ENCODE data around the gene HOXC13.

HOXC13 gene

GRCh38 chr12:53963434-53964314 lies 25.0 kb downstream of the HOXC13 start:
- no peak overlapping the region for H3K4me3 ChIP-seq (ENCODE audit: low read length in 2 of 2)
- no peaks in the 10 kb centered on the region for H3K9me3 ChIP-seq (ENCODE audit: control insufficient read depth in 2 of 2, low read length in 2 of 2)
- H3K27me3 ChIP-seq (ENCODE audit: control insufficient read depth in 2 of 2, insufficient read depth in 2 of 2, low read length in 2 of 2), result peaks cover 86 to 94% of the 10 kb centered on the region in 2 donors
- no peak overlapping the region for H3K9ac ChIP-seq (ENCODE audit: low read depth in 1 of 2, low read length in 2 of 2)
- H3K27ac ChIP-seq (ENCODE audit: low read depth in 2 of 2, low read length in 2 of 2), result no peak overlapping the region
- H3K36me3 ChIP-seq (ENCODE audit: control insufficient read depth in 2 of 2, insufficient read depth in 2 of 2, low read length in 2 of 2), result no peaks in the 10 kb centered on the region
- H3K4me1 ChIP-seq (ENCODE audit: control insufficient read depth in 2 of 2, insufficient read depth in 2 of 2, low read length in 2 of 2), result peaks cover 0 to 3% of the 10 kb centered on the region in 2 donors

- Histone ChIP-seq H3K9ac (ENCODE audit: low read depth in 1 of 2, low read length in 2 of 2) (no peak overlapping the region), H3K4me1 (ENCODE audit: control insufficient read depth in 2 of 2, insufficient read depth in 2 of 2, low read length in 2 of 2) (peaks cover 0 to 3% of the 10 kb centered on the region in 2 donors), H3K4me3 (ENCODE audit: low read length in 2 of 2) (no peak overlapping the region), H3K36me3 (ENCODE audit: control insufficient read depth in 2 of 2, insufficient read depth in 2 of 2, low read length in 2 of 2) (no peaks in the 10 kb centered on the region), H3K27ac (ENCODE audit: low read depth in 2 of 2, low read length in 2 of 2) (no peak overlapping the region), H3K9me3 (ENCODE audit: control insufficient read depth in 2 of 2, low read length in 2 of 2) (no peaks in the 10 kb centered on the region), H3K27me3 (ENCODE audit: control insufficient read depth in 2 of 2, insufficient read depth in 2 of 2, low read length in 2 of 2) (peaks cover 89 to 96% of the 10 kb centered on the region in 2 donors)
Measured at GRCh38 chr12:53964315-53964713, 25.7 kb downstream of the HOXC13 start.

GRCh38 chr12:53965281-53966084 lies 26.9 kb downstream of the HOXC13 start:
- no peak overlapping the region for H3K9ac ChIP-seq (ENCODE audit: low read depth in 1 of 2, low read length in 2 of 2)
- H3K4me3 ChIP-seq (ENCODE audit: low read length in 2 of 2), result no peak overlapping the region
- H3K36me3 ChIP-seq (ENCODE audit: control insufficient read depth in 2 of 2, insufficient read depth in 2 of 2, low read length in 2 of 2), result no peaks in the 10 kb centered on the region
- no peak overlapping the region for H3K27ac ChIP-seq (ENCODE audit: low read depth in 2 of 2, low read length in 2 of 2)
- peaks cover 88 to 96% of the 10 kb centered on the region in 2 donors for H3K27me3 ChIP-seq (ENCODE audit: control insufficient read depth in 2 of 2, insufficient read depth in 2 of 2, low read length in 2 of 2)
- no peaks in the 10 kb centered on the region for H3K9me3 ChIP-seq (ENCODE audit: control insufficient read depth in 2 of 2, low read length in 2 of 2)
- peaks cover 0 to 3% of the 10 kb centered on the region in 2 donors for H3K4me1 ChIP-seq (ENCODE audit: control insufficient read depth in 2 of 2, insufficient read depth in 2 of 2, low read length in 2 of 2)

GRCh38 chr12:53966085-53966384 lies 27.4 kb downstream of the HOXC13 start:
- peaks cover 0 to 3% of the 10 kb centered on the region in 2 donors for H3K4me1 ChIP-seq (ENCODE audit: control insufficient read depth in 2 of 2, insufficient read depth in 2 of 2, low read length in 2 of 2)

GRCh38 chr12:53966385-53967133 lies 27.9 kb downstream of the HOXC13 start:
- Histone ChIP-seq H3K27me3 (ENCODE audit: control insufficient read depth in 2 of 2, insufficient read depth in 2 of 2, low read length in 2 of 2) (peaks cover 95 to 98% of the 10 kb centered on the region in 2 donors), H3K4me1 (ENCODE audit: control insufficient read depth in 2 of 2, insufficient read depth in 2 of 2, low read length in 2 of 2) (peaks cover 0 to 3% of the 10 kb centered on the region in 2 donors)

More at GRCh38 chr12:53966085-53966384, 27.4 kb downstream of the HOXC13 start:
- no peaks in the 10 kb centered on the region for H3K36me3 ChIP-seq (ENCODE audit: control insufficient read depth in 2 of 2, insufficient read depth in 2 of 2, low read length in 2 of 2)
- no peak overlapping the region for H3K9ac ChIP-seq (ENCODE audit: low read depth in 1 of 2, low read length in 2 of 2)
- no peaks in the 10 kb centered on the region for H3K9me3 ChIP-seq (ENCODE audit: control insufficient read depth in 2 of 2, low read length in 2 of 2)
- no peak overlapping the region for H3K4me3 ChIP-seq (ENCODE audit: low read length in 2 of 2)
- H3K27me3 ChIP-seq (ENCODE audit: control insufficient read depth in 2 of 2, insufficient read depth in 2 of 2, low read length in 2 of 2), result peaks cover 92 to 98% of the 10 kb centered on the region in 2 donors
- no peak overlapping the region for H3K27ac ChIP-seq (ENCODE audit: low read depth in 2 of 2, low read length in 2 of 2)

GRCh38 chr12:53967421-53967925 lies 28.8 kb downstream of the HOXC13 start:
- H3K9ac ChIP-seq (ENCODE audit: low read depth in 1 of 2, low read length in 2 of 2), result no peak overlapping the region
- H3K27me3 ChIP-seq (ENCODE audit: control insufficient read depth in 2 of 2, insufficient read depth in 2 of 2, low read length in 2 of 2), result peaks cover 95 to 98% of the 10 kb centered on the region in 2 donors
- H3K27ac ChIP-seq (ENCODE audit: low read depth in 2 of 2, low read length in 2 of 2), result no peak overlapping the region

More at GRCh38 chr12:53966385-53967133, 27.9 kb downstream of the HOXC13 start:
- Histone ChIP-seq H3K27ac (ENCODE audit: low read depth in 2 of 2, low read length in 2 of 2) (no peak overlapping the region), H3K4me3 (ENCODE audit: low read length in 2 of 2) (no peak overlapping the region), H3K36me3 (ENCODE audit: control insufficient read depth in 2 of 2, insufficient read depth in 2 of 2, low read length in 2 of 2) (no peaks in the 10 kb centered on the region), H3K9me3 (ENCODE audit: control insufficient read depth in 2 of 2, low read length in 2 of 2) (no peaks in the 10 kb centered on the region), H3K9ac (ENCODE audit: low read depth in 1 of 2, low read length in 2 of 2) (no peak overlapping the region)

GRCh38 chr12:53968214-53969127 lies 29.8 kb downstream of the HOXC13 start:
- H3K4me3 ChIP-seq (ENCODE audit: low read length in 2 of 2), result no peak overlapping the region

More at GRCh38 chr12:53967421-53967925, 28.8 kb downstream of the HOXC13 start:
- Histone ChIP-seq H3K4me3 (ENCODE audit: low read length in 2 of 2) (no peak overlapping the region), H3K4me1 (ENCODE audit: control insufficient read depth in 2 of 2, insufficient read depth in 2 of 2, low read length in 2 of 2) (peaks cover 0 to 3% of the 10 kb centered on the region in 2 donors), H3K36me3 (ENCODE audit: control insufficient read depth in 2 of 2, insufficient read depth in 2 of 2, low read length in 2 of 2) (no peaks in the 10 kb centered on the region), H3K9me3 (ENCODE audit: control insufficient read depth in 2 of 2, low read length in 2 of 2) (no peaks in the 10 kb centered on the region)

GRCh38 chr12:53969588-53970259 lies 31.1 kb downstream of the HOXC13 start:
- H3K27ac ChIP-seq (ENCODE audit: low read depth in 2 of 2, low read length in 2 of 2), result no peak overlapping the region
- no peak overlapping the region for H3K4me3 ChIP-seq (ENCODE audit: low read length in 2 of 2)
- no peak overlapping the region for H3K9ac ChIP-seq (ENCODE audit: low read depth in 1 of 2, low read length in 2 of 2)
- peaks cover 0 to 6% of the 10 kb centered on the region in 2 donors for H3K9me3 ChIP-seq (ENCODE audit: control insufficient read depth in 2 of 2, low read length in 2 of 2)
- H3K4me1 ChIP-seq (ENCODE audit: control insufficient read depth in 2 of 2, insufficient read depth in 2 of 2, low read length in 2 of 2), result peaks cover 0 to 3% of the 10 kb centered on the region in 2 donors
- H3K27me3 ChIP-seq (ENCODE audit: control insufficient read depth in 2 of 2, insufficient read depth in 2 of 2, low read length in 2 of 2), result peaks cover 81 to 92% of the 10 kb centered on the region in 2 donors
- H3K36me3 ChIP-seq (ENCODE audit: control insufficient read depth in 2 of 2, insufficient read depth in 2 of 2, low read length in 2 of 2), result no peaks in the 10 kb centered on the region

More at GRCh38 chr12:53968214-53969127, 29.8 kb downstream of the HOXC13 start:
- Histone ChIP-seq H3K27ac (ENCODE audit: low read depth in 2 of 2, low read length in 2 of 2) (no peak overlapping the region), H3K9me3 (ENCODE audit: control insufficient read depth in 2 of 2, low read length in 2 of 2) (peaks cover 0 to 6% of the 10 kb centered on the region in 2 donors), H3K27me3 (ENCODE audit: control insufficient read depth in 2 of 2, insufficient read depth in 2 of 2, low read length in 2 of 2) (peaks cover 92 to 98% of the 10 kb centered on the region in 2 donors), H3K9ac (ENCODE audit: low read depth in 1 of 2, low read length in 2 of 2) (no peak overlapping the region), H3K4me1 (ENCODE audit: control insufficient read depth in 2 of 2, insufficient read depth in 2 of 2, low read length in 2 of 2) (peaks cover 0 to 3% of the 10 kb centered on the region in 2 donors), H3K36me3 (ENCODE audit: control insufficient read depth in 2 of 2, insufficient read depth in 2 of 2, low read length in 2 of 2) (no peaks in the 10 kb centered on the region)

Data from mucosa of rectum (tissue), 2 donors.